Stimulated activated CD4-positive, alpha-beta T cell treated with anti-CD3 and anti-CD28 coated beads, Interleukin-15, amount 100 ng/mL, for 24 hours (primary cell): ENCODE data around the gene KRTDAP.
A peak's percentile ranks its signal among the peaks of the same experiment; 100 is the strongest.
"Not testable (repeated sequence)": the region's sequence is repeated elsewhere in the genome, so short reads cannot be mapped to it uniquely, and the experiment has no call there.

ENCODE experiments used
- DNase-seq: peaks from one replicate; pipeline ENCODE4 v3.0.0-alpha.2; 2020

KRTDAP gene

GRCh38 chr19:35483089-35483488 lies 7.2 kb downstream of the KRTDAP start:
- DNase-seq, result no peak

- no peak for DNase-seq
These were observed 11.2 kb downstream of the KRTDAP start for GRCh38 chr19:35478794-35479677.

GRCh38 chr19:35476149-35476548 lies 14.1 kb downstream of the KRTDAP start:
- DNase-seq, result peak; percentile 39

DNA sequence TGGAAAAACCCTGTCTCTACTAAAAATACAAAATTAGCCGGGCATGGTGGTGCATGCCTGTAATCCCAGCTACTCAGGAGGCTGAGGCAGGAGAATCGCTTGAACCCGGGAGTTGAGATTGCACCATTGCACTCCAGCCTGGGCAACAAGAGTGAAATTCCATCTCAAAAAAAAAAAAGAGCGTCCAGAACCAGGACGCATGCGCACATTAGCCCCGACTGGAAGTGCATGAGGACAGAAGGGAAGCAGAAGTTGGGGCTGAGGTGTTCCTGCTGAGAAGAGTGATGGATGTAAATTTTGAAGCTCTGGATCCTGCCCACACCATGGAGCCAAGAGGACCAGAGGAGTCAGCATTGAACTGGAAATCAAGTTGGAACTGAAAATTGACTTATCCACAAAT lies 15.7 kb downstream of the KRTDAP start:
- not testable (repeated sequence) for DNase-seq

GRCh38 chr19:35474104-35474503 lies 16.2 kb downstream of the KRTDAP start:
- no peak for DNase-seq

- DNase-seq, result no peak
These were observed 18.3 kb downstream of the KRTDAP start for GRCh38 chr19:35471946-35472345.

DNA sequence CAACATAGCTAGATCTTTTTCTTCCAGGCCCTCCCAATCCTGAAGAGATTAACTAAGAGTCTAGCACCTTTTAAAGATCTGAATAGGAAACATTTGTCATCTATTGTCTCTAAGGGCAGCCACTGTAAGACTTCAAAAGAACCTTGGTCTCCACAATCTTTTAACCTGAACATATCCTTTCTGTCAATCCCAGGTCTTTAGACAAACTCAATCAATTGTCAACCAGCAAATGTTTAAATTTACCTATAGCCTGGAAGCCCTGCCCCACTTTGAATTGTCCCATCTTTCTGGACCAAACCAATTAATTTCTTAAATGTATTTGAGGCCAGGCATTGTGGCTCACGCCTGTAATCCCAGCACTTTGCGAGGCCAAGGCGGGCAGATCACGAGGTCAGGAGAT lies 19.2 kb downstream of the KRTDAP start:
- DNase-seq, result not testable (repeated sequence)

DNA sequence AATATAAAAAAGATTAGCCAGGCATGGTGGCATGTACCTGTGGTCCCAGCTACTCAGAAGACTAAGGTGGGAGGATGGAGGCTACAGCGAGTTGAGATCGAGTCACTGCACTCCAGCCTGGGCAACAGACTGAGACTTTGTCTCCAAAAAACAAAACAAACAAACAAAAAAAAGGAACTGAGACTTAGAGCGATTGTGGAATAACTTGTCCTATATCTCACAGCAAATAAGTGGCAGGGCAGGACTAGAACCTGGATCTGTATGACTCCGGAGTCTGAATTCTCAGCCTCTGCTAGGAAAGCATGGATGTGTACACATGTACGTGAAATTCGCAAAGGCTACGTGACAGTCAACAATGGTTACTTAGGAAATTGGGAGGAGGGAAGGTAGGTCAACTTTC lies 20.1 kb downstream of the KRTDAP start:
- no peak for DNase-seq

DNA sequence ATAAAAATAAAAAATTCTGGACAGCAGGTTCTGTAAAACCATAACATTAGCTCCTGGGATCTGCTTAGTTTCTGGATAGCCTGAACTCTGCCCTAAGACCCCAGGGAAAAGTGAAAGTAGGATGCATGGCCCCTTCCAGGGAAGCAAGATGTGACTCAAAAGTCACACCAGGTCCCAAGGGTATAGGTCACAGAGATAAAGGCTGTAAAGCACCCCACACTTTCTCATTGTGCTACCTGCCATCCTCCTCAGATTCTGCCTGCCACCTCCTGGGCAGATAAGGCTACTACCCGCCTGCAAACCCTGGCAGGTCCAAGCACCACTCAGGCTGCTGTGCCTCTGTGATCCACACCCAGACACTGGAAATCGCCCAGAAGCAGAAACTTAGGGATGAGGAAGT lies 21.6 kb downstream of the KRTDAP start:
- peak; percentile 69 for DNase-seq

DNA sequence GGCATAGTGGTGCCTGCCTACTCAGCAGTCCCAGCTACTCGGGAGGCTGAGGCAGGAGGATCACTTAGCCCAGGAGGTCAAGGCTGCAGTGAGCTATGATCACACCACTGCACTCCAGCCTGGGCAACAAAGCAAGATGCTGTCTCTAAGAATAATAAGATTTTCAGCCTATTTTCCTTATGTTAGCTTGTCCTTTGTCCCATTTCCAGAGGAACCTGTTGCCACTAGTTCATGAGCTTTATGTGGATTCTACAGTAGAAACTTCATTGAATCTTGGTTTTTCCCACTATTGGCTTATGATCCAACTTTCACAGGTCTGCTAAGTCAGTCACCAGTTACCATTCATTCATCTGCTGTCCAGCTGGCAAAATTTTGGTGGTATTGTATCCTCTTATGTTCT lies 24.0 kb downstream of the KRTDAP start:
- no peak for DNase-seq

DNA sequence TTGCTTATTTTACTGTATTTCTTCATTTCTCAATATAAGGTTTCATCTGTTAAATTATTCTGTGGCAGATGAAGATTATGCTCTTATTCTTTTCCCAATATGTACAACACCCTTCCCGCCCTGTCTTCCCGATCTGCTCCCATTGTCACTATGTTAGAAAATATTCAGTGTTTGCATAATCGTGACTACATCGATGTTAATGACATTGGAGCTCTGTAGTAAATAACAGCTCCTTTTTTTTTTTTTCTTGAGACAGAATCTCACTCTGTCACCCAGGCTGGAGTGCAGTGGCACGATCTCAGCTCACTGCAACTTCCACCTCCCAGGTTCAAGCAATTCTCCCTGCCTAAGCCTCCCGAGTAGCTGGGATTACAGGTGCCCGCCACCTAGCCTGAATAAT lies 27.3 kb downstream of the KRTDAP start:
- not testable (repeated sequence) for DNase-seq

GRCh38 chr19:35462476-35462953 lies 27.7 kb downstream of the KRTDAP start:
- DNase-seq, result peak; percentile 26

- not testable (repeated sequence) for DNase-seq
These were observed 28.5 kb downstream of the KRTDAP start for GRCh38 chr19:35461788-35462187.

DNA sequence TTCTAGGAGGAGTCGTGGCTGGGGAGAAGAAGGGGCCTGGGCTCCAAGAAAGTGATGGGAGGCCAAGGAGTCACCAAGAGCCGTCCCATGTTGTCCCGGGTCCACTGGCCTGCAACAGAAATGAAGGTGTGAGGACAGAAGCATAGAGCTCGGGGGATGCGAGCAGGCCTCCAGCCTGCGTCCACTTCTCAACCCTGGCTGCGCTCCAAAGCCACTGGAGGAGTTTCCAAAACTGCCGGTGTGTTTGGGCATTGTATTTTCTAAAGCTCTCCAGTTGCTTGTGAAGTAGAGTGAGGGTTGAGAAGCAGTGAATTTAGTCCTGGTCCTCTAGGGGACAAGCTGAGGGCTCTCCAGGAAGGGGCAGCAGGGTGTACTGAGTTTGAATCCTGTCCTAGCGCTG lies 29.2 kb downstream of the KRTDAP start:
- no peak for DNase-seq

DNA sequence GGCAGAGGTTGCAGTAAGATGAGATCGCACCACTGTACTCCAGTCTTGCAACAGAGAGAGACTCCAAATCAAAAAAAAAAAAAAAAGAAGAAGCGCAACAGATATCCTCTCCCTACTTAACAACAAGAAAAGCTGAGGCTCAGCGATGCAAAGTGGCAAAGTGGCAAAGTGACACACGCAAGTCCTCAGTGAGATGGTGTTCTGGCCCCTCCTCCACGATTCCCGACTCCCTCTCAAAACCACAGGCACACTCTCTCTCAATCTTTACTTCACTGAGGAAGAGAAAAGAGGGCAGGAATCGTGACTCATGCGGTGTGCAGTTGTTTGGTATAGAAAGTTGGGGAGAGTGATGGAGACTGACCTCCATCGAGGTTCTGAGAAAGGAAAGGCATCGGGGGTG lies 29.7 kb downstream of the KRTDAP start:
- DNase-seq, result no peak

DNA sequence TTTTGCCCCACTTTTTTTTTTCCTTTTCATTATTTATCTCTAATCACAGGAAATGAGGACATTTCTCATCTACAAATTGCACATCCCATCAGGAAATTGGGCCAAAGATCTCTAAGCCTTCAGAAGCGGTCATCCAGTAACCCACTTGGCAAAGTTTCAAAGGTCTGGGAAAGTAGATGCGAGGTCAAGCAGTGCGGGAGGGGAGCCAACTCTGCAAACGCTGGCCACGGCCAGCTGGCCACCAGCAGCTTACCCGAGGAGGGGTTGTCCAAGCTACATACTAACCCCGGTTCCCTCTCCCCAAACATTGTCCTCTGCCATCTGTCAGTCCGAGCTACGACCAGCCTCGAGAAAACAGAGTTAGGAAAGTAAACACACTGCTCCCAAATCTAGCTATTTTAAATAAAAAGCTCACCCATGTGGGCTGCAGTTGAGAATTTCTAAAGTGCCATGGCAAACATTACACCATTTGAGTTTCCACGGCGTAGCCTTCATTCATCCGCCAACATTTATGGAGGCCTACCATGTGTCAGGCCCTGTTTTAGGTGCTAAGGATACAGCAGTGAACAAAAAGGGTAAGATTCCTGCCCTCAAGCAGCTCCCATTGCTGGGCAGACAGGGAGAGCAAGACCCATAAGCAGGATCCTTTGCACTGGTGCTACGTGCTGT lies 30.7 kb downstream of the KRTDAP start:
- no peak for DNase-seq

DNA sequence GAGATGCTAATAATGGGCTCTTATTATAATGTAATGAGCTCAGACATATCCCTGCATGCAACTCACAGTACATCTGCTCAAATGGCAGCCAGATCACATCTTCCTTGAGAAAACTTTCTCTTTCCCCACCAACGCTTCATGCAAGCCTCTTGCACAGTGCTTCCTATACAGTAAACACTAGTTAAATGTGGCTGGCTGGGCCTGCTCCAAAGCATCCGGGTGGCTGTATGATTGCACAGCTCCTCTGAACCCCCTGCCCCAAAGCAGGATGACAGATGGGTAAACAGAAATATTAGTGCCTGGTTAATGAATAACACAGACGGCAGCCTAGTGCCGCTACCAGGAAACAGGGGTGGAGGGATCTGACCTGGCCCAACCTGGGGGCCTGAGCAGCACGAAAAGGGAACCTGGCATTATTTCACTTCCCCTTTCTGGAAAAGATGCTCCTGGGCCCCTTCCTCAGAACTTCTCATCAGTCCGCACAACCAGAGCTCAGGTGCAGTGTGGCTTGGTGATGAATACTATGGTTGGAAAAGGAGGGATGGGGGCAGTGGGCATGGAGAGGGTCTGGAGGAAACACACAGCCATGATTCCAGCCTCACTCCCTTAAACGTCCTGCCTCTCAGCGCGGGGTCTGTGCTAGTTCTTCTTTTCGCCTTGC lies 31.4 kb downstream of the KRTDAP start:
- DNase-seq, result no peak

DNA sequence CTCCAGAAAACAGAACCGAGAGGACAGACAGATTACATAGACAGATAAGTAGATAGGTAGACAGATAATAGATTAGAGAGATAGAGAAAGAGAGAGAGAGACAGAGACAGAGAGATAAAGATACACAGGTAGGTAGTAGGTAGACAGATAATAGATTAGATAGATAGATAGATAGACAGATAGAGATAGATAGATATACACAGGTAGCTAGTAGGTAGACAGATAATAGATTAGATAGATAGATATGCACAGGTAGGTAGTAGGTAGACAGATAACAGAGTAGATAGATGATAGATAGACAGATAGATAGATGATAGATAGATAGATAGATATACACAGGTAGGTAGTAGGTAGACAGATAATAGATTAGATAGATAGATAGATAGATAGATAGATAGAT lies 32.1 kb downstream of the KRTDAP start:
- no peak for DNase-seq

GRCh38 chr19:35457173-35457572 lies 33.1 kb downstream of the KRTDAP start:
- no peak for DNase-seq

DNA sequence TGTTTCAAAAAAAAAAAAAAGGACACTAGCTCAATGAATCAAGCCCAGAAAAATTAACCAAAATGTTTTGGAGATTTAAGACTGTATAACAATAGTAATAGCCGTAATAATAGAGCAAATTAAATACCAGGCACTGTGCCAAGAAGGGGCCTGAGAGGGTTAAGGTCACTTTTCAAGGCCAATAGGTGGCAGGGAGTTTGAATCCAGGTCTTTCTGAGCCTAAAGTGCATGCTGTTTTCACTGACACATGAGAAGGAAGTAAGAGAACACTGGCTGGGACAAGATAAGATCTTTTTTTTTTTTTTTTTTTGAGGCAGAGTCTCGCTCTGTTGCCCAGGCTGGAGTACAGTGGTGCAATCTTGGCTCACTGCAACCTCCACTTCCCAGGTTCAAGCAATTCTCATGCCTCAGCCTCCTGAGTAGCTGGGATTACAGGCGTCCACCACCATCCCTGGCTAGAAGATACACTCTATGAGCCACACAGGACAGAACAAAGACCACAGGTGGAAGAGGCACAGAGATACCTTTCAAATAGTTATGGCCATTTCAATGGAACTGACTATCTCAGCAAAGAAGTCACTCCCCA lies 34.6 kb downstream of the KRTDAP start:
- no peak for DNase-seq

DNA sequence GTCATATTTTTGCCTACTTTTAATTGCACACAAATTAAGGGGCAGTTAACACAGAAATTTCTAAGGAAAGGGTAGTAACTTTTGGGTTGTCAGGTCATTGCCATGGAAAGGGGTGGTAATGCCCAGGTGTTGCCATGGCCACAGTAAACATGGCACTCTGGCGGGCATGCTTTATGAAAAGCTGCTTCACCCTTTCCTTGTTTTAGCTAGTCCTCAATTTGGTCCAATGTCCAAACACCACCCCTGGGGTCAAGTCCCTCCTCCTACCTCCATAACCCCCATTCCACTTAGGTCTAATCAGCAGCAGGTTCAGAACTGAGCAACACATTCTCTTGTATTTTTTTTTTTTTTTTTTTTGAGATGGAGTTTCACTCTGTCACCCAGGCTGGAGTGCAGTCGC lies 35.6 kb downstream of the KRTDAP start:
- no peak for DNase-seq

DNA sequence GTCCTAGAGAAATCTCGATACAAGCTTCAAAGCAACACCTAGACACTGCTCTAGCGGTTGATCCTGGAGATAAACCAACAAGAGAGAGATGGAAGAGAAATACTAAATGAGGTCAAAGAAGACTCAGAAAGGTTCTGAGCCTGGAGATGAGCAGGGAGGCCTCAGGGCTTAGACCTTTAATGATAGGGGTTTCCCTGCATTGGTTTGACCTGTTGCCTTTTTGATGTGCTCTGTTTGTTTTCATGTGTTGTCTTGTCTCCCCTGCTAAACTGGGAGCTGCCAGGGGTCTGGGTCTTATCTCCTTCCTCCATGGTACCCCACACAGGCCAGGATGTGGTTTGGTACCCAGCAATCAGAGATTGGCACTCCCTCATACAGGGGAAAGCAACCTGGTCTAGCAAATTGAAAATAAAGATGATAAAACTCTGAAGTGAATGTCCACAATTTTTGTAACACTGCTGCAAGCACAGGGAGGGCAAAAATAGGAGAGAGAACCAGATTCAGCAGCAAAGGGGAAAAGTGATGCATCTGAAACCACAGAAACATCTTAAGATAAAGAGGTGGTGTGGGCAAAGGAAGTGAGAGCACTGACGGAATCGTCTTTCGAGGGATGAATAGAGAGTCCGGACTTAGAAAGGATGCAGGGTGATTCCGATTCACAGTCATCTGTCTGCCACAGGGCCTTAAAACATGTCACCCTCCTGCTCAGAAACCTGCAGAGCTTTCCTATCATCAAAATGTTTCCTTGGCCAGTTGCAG lies 38.7 kb downstream of the KRTDAP start:
- peak; percentile 52 for DNase-seq
